Liver (tissue), 9 donors: Measurements from ENCODE around the gene SLC10A3. TPM values are rescaled to one million over a fixed set of nuclear protein-coding genes. Genes with fewer than 3 reads are reported as not detected.

ENCODE experiments used
- DNase-seq: peaks from one replicate; pipeline ENCODE4 v3.0.0-alpha.2; 2017; ENCODE audit warnings: low spot score
- H3K27ac ChIP-seq, 2 donors: one replicate each; pipeline ENCODE4 v1.7.0; 2013; ENCODE audit warnings: inconsistent platforms in 2 of 2, low read length in 2 of 2, control low read depth in 1 of 2, low read depth in 1 of 2, mild to moderate bottlenecking in 1 of 2
- H3K27me3 ChIP-seq, 4 donors: one replicate each; pipeline versions ENCODE4 v1.6.1 to v1.7.0; 2013; ENCODE audit warnings: low read length in 3 of 4, inconsistent platforms in 1 of 4, mild to moderate bottlenecking in 1 of 4, moderate library complexity in 1 of 4; ENCODE audit not compliant: control insufficient read depth in 4 of 4, insufficient read depth in 4 of 4
- H3K36me3 ChIP-seq, 4 donors: one replicate each; pipeline versions ENCODE4 v1.6.1 to v1.7.0; 2013; ENCODE audit warnings: low read length in 3 of 4, mild to moderate bottlenecking in 3 of 4, low read depth in 1 of 4, moderate library complexity in 1 of 4; ENCODE audit not compliant: control insufficient read depth in 4 of 4, insufficient read depth in 3 of 4
- H3K4me1 ChIP-seq, 4 donors: one replicate each; pipeline versions ENCODE4 v1.6.1 to v1.7.0; 2013; ENCODE audit warnings: low read length in 3 of 4, mild to moderate bottlenecking in 3 of 4, moderate library complexity in 1 of 4; ENCODE audit not compliant: control insufficient read depth in 4 of 4, insufficient read depth in 4 of 4
- H3K4me3 ChIP-seq, 3 donors: one replicate each; pipeline versions ENCODE4 v1.6.1 to v1.7.0; 2013; ENCODE audit warnings: low read length in 3 of 3, control low read depth in 1 of 3, low read depth in 1 of 3, mild to moderate bottlenecking in 1 of 3
- H3K9ac ChIP-seq, 2 donors: one replicate each; pipeline ENCODE4 v1.7.0; 2013; ENCODE audit warnings: low read length in 2 of 2, mild to moderate bottlenecking in 2 of 2, moderate library complexity in 2 of 2, control low read depth in 1 of 2, low read depth in 1 of 2
- H3K9me3 ChIP-seq, 4 donors: one replicate each; pipeline versions ENCODE4 v1.6.1 to v1.7.0; 2013; ENCODE audit warnings: low read length in 3 of 4; ENCODE audit not compliant: control insufficient read depth in 4 of 4
- EGR1 ChIP-seq, 2 donors: IDR thresholded peaks; 2 replicates each; pipeline ENCODE4 v1.6.1; 2016 to 2018; ENCODE audit warnings: antibody characterized with exemption in 2 of 2, low read depth in 2 of 2
- FOXA2 ChIP-seq: IDR thresholded peaks from 2 replicates; pipeline ENCODE4 v1.6.1; 2016; ENCODE audit warnings: antibody characterized with exemption
- GABPA ChIP-seq, 2 donors: IDR thresholded peaks in 1 of 2; conservative IDR thresholded peaks in 1 of 2; 2 replicates each; pipeline ENCODE4 v1.6.1; 2016; ENCODE audit warnings: antibody characterized with exemption in 2 of 2, mild to moderate bottlenecking in 1 of 2, moderate library complexity in 1 of 2
- HNF4A ChIP-seq, 2 donors: conservative IDR thresholded peaks; 2 replicates each; pipeline ENCODE4 v1.6.1; 2016; ENCODE audit warnings: antibody characterized with exemption in 2 of 2, mild to moderate bottlenecking in 2 of 2
- HNF4G ChIP-seq: IDR thresholded peaks from 2 replicates; pipeline ENCODE4 v1.6.1; 2016; ENCODE audit warnings: antibody characterized with exemption
- JUND ChIP-seq, 2 donors: IDR thresholded peaks; 2 replicates each; pipeline ENCODE4 v1.6.1; 2016; ENCODE audit warnings: antibody characterized with exemption in 2 of 2
- NR2F2 ChIP-seq: IDR thresholded peaks from 2 replicates; pipeline ENCODE4 v1.6.1; 2016; ENCODE audit warnings: antibody characterized with exemption
- RAD21 ChIP-seq, 2 donors: IDR thresholded peaks; 2 replicates each; pipeline ENCODE4 v1.6.1; 2016; ENCODE audit warnings: antibody characterized with exemption in 2 of 2, mild to moderate bottlenecking in 2 of 2
- RXRA ChIP-seq, 2 donors: IDR thresholded peaks; 2 replicates each; pipeline ENCODE4 v1.6.1; 2017 to 2018; ENCODE audit warnings: antibody characterized with exemption in 2 of 2, mild to moderate bottlenecking in 1 of 2
- SP1 ChIP-seq: IDR thresholded peaks from 2 replicates; pipeline ENCODE4 v1.6.1; 2018; ENCODE audit warnings: antibody characterized with exemption, mild to moderate bottlenecking
- TAF1 ChIP-seq: conservative IDR thresholded peaks from 2 replicates; pipeline ENCODE4 v1.6.1; 2016; ENCODE audit warnings: antibody characterized with exemption, mild to moderate bottlenecking
- YY1 ChIP-seq: IDR thresholded peaks from 2 replicates; pipeline ENCODE4 v1.6.1; 2016; ENCODE audit warnings: antibody characterized with exemption, mild to moderate bottlenecking
- WGBS: extraction: QIAGEN DNeasy Blood & Tissue Kit; methylation state at CpG from one replicate; pipeline ENCODE4 v1.1.7; 2013; 5-methylcytosine and 5-hydroxymethylcytosine counted together
- polyA plus RNA-seq, 2 donors: library from polyadenylated mRNA; stranded (reverse) in 1 of 2; unstranded in 1 of 2; fragments of 200-250 nt in 1 of 2; fragments of >200 nt in 1 of 2; fragmentation: Nextera tagmentation in 1 of 2; extraction: Ambion mirVana in 1 of 2; gene quantifications; one replicate each; pipeline versions ENCODE4 v1.2.1 to v1.2.3, GENCODE V29; 2013 to 2015
- total RNA-seq, 2 donors: library from RNA; depleted of rRNA; stranded (reverse); fragments of >200 nt; gene quantifications; one replicate each; pipeline ENCODE4 v1.2.3, GENCODE V29; 2014
- TF ChIP-seq, protein P1 (sequence below): IDR thresholded peaks from 2 replicates; pipeline ENCODE4 v1.6.1; 2016; ENCODE audit warnings: antibody characterized with exemption
- TF ChIP-seq, protein P2 (sequence below): fragments of 150-350 bp; IDR thresholded peaks from 2 replicates; pipeline ENCODE4 v1.5.1; 2017; ENCODE audit warnings: improper control_type of control experiment, low read depth, low read length; ENCODE audit not compliant: missing input control
- TF ChIP-seq, protein P3 (sequence below): IDR thresholded peaks from 2 replicates; pipeline ENCODE4 v1.6.1; 2016; ENCODE audit warnings: antibody characterized with exemption
- TF ChIP-seq, protein P4 (sequence below): IDR thresholded peaks from 2 replicates; pipeline ENCODE4 v1.6.1; 2016; ENCODE audit warnings: antibody characterized with exemption
- TF ChIP-seq, protein P5 (sequence below): IDR thresholded peaks from 2 replicates; pipeline ENCODE4 v1.6.1; 2016; ENCODE audit warnings: antibody characterized with exemption, mild to moderate bottlenecking
- donor health status: healthy.
- donor health status: healthy.
- donor health status: healthy.
- donor health status: healthy.
- donor health status: healthy.

The SLC10A3 gene
- total and polyA plus RNA-seq, 4 donors = 3.2 to 5.6 (median 4.5) TPM

DNA sequence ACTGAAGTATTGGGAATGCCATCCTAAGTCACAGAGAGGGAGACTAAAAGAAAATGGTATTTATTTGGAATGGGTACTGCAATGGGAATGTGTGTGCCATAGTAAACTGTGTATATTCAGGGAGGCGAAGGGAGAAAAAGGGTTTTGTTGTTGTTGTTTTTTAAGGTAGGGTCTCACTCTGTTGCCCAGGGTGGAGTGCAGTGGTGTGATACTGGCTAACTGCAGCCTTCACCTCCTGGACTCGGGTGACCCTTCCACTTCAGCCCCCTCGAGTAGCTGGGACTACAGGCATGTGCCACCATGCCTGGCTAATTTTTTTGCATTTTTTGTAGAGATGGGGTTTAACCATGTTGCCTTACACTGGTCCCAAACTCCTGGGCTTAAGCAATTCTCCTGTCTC is 4.3 kb upstream of the SLC10A3 start:
- no peak for DNase-seq
- TF ChIP-seq, protein P1, sequence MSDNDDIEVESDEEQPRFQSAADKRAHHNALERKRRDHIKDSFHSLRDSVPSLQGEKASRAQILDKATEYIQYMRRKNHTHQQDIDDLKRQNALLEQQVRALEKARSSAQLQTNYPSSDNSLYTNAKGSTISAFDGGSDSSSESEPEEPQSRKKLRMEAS = no peak
- TF ChIP-seq RXRA (IDR thresholded peaks at IDR 0.05) (no peak), RAD21 (IDR thresholded peaks at IDR 0.05) (no peak), HNF4G (no peak), YY1 (no peak), JUND (IDR thresholded peaks at IDR 0.05) (no peak)
- TF ChIP-seq, protein P2, sequence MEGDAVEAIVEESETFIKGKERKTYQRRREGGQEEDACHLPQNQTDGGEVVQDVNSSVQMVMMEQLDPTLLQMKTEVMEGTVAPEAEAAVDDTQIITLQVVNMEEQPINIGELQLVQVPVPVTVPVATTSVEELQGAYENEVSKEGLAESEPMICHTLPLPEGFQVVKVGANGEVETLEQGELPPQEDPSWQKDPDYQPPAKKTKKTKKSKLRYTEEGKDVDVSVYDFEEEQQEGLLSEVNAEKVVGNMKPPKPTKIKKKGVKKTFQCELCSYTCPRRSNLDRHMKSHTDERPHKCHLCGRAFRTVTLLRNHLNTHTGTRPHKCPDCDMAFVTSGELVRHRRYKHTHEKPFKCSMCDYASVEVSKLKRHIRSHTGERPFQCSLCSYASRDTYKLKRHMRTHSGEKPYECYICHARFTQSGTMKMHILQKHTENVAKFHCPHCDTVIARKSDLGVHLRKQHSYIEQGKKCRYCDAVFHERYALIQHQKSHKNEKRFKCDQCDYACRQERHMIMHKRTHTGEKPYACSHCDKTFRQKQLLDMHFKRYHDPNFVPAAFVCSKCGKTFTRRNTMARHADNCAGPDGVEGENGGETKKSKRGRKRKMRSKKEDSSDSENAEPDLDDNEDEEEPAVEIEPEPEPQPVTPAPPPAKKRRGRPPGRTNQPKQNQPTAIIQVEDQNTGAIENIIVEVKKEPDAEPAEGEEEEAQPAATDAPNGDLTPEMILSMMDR = no peak
- TF ChIP-seq, protein P3, sequence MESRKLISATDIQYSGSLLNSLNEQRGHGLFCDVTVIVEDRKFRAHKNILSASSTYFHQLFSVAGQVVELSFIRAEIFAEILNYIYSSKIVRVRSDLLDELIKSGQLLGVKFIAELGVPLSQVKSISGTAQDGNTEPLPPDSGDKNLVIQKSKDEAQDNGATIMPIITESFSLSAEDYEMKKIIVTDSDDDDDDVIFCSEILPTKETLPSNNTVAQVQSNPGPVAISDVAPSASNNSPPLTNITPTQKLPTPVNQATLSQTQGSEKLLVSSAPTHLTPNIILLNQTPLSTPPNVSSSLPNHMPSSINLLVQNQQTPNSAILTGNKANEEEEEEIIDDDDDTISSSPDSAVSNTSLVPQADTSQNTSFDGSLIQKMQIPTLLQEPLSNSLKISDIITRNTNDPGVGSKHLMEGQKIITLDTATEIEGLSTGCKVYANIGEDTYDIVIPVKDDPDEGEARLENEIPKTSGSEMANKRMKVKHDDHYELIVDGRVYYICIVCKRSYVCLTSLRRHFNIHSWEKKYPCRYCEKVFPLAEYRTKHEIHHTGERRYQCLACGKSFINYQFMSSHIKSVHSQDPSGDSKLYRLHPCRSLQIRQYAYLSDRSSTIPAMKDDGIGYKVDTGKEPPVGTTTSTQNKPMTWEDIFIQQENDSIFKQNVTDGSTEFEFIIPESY = no peak
- no peak overlapping the region for H3K9ac ChIP-seq
- WGBS = 90% methylated on average over 3 of the region's 3 CpGs
- H3K4me1 ChIP-seq = peaks cover 0 to 2% (median under 1%) of the 10 kb centered on the region in 4 donors
- H3K36me3 ChIP-seq = no peaks in the 10 kb centered on the region
- H3K9me3 ChIP-seq = no peaks in the 10 kb centered on the region
- peaks cover 0 to 3% (median 0%) of the 10 kb centered on the region in 4 donors for H3K27me3 ChIP-seq
- no peak overlapping the region for H3K27ac ChIP-seq
- H3K4me3 ChIP-seq = no peak overlapping the region

DNA sequence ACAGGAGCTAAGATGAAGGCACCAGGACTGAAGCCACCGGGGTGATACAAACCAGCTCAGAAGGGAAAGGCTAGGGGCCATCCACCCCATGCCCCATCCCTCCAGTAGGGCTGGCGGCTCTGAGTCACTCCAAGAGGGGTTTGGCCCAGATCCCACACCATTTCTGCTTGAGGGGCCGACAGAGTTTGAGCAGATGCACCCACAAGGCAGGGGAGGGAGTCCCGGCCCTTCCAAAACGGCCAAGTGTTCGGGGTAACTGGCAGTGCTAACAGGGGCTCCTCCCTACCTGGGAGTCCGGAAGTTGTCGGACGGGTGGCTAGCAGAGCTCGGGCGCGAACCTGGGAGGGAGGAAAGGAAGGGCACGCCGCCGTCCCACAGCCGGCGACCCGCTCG is 412 bp downstream of the SLC10A3 start:
- WGBS = 1% methylated on average over 19 of the region's 19 CpGs
- Histone ChIP-seq H3K9ac (peak overlapping the region; percentile 5 to 21), H3K9me3 (no peaks in the 10 kb centered on the region), H3K4me3 (peak overlapping the region; percentile 52 to 67 (median 57)), H3K4me1 (peaks cover 6 to 23% (median 13%) of the 10 kb centered on the region in 4 donors), H3K27me3 (peaks cover 0 to 3% (median 0%) of the 10 kb centered on the region in 4 donors), H3K36me3 (peaks cover 0 to 4% (median 1%) of the 10 kb centered on the region in 4 donors), H3K27ac (peak overlapping the region; percentile 83 to 84)
- DNase-seq = no peak
- TF ChIP-seq GABPA (IDR thresholded peaks at IDR 0.05 in 1 of 2, conservative IDR thresholded peaks at IDR 0.05 in 1 of 2) (no peak), SP1 (no peak), HNF4A (conservative IDR thresholded peaks at IDR 0.05) (no peak)

DNA sequence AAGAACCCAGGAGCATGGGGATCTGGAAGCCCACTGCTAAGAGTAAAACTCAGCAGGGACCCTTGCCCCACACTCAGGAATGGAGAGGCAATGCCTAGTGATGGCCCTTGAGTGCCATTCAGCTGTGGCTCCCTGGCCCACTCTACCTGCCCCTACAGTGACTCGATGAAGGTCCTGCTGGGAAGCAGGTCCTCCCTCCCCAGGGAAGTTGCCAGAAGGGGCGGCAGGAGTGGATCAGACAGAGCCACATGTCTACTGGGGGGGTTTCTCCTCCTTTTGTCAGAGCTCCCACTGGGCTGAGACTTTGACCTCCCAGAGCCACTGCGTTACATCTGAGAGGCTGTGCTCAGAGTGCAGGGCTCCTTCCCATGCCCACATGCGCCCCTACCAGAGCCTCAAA is 1.2 kb downstream of the SLC10A3 start:
- no peak for TF ChIP-seq EGR1 (IDR thresholded peaks at IDR 0.05; ENCODE audit: low read depth in 2 of 2)
- TF ChIP-seq HNF4G = no peak
- TF ChIP-seq, protein P1 = no peak
- no peak for TF ChIP-seq GABPA (IDR thresholded peaks at IDR 0.05 in 1 of 2, conservative IDR thresholded peaks at IDR 0.05 in 1 of 2)
- no peak for TF ChIP-seq NR2F2
- no peak for TF ChIP-seq HNF4A (conservative IDR thresholded peaks at IDR 0.05)
- TF ChIP-seq FOXA2 = no peak
- no peak for TF ChIP-seq JUND (IDR thresholded peaks at IDR 0.05)
- TF ChIP-seq, protein P4, sequence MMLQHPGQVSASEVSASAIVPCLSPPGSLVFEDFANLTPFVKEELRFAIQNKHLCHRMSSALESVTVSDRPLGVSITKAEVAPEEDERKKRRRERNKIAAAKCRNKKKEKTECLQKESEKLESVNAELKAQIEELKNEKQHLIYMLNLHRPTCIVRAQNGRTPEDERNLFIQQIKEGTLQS = no peak
- TF ChIP-seq, protein P5, sequence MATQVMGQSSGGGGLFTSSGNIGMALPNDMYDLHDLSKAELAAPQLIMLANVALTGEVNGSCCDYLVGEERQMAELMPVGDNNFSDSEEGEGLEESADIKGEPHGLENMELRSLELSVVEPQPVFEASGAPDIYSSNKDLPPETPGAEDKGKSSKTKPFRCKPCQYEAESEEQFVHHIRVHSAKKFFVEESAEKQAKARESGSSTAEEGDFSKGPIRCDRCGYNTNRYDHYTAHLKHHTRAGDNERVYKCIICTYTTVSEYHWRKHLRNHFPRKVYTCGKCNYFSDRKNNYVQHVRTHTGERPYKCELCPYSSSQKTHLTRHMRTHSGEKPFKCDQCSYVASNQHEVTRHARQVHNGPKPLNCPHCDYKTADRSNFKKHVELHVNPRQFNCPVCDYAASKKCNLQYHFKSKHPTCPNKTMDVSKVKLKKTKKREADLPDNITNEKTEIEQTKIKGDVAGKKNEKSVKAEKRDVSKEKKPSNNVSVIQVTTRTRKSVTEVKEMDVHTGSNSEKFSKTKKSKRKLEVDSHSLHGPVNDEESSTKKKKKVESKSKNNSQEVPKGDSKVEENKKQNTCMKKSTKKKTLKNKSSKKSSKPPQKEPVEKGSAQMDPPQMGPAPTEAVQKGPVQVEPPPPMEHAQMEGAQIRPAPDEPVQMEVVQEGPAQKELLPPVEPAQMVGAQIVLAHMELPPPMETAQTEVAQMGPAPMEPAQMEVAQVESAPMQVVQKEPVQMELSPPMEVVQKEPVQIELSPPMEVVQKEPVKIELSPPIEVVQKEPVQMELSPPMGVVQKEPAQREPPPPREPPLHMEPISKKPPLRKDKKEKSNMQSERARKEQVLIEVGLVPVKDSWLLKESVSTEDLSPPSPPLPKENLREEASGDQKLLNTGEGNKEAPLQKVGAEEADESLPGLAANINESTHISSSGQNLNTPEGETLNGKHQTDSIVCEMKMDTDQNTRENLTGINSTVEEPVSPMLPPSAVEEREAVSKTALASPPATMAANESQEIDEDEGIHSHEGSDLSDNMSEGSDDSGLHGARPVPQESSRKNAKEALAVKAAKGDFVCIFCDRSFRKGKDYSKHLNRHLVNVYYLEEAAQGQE = no peak
- no peak for TF ChIP-seq TAF1
- TF ChIP-seq, protein P2 = no peak
- no peak for TF ChIP-seq RXRA (IDR thresholded peaks at IDR 0.05)
- no peak for TF ChIP-seq SP1
- TF ChIP-seq RAD21 (IDR thresholded peaks at IDR 0.05) = no peak
- DNase-seq = no peak
- Histone ChIP-seq H3K9ac (no peak overlapping the region), H3K27ac (no peak overlapping the region), H3K27me3 (no peaks in the 10 kb centered on the region), H3K4me1 (peaks cover 10 to 31% (median 16%) of the 10 kb centered on the region in 4 donors), H3K36me3 (peaks cover 0 to 6% (median 2%) of the 10 kb centered on the region in 4 donors), H3K4me3 (no peak overlapping the region), H3K9me3 (no peaks in the 10 kb centered on the region)
- WGBS = 93% methylated on average over 4 of the region's 4 CpGs
